GM12801 (cell line): Measurements from ENCODE around the gene RRBP1.

Experiments
- TF ChIP-seq, protein P1 (sequence below): IDR thresholded peaks from one replicate; pipeline ENCODE4 v1.5.1; 2011; ENCODE audit warnings: control low read depth; ENCODE audit not compliant: insufficient read length; ENCODE audit errors: extremely low read depth

RRBP1 gene

GRCh38 chr20:17673084-17673483, 9.0 kb downstream of the RRBP1 start:
- TF ChIP-seq, protein P1, sequence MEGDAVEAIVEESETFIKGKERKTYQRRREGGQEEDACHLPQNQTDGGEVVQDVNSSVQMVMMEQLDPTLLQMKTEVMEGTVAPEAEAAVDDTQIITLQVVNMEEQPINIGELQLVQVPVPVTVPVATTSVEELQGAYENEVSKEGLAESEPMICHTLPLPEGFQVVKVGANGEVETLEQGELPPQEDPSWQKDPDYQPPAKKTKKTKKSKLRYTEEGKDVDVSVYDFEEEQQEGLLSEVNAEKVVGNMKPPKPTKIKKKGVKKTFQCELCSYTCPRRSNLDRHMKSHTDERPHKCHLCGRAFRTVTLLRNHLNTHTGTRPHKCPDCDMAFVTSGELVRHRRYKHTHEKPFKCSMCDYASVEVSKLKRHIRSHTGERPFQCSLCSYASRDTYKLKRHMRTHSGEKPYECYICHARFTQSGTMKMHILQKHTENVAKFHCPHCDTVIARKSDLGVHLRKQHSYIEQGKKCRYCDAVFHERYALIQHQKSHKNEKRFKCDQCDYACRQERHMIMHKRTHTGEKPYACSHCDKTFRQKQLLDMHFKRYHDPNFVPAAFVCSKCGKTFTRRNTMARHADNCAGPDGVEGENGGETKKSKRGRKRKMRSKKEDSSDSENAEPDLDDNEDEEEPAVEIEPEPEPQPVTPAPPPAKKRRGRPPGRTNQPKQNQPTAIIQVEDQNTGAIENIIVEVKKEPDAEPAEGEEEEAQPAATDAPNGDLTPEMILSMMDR = no peak

GRCh38 chr20:17671565-17671964, 10.5 kb downstream of the RRBP1 start:
- TF ChIP-seq, protein P1 = no peak

DNA sequence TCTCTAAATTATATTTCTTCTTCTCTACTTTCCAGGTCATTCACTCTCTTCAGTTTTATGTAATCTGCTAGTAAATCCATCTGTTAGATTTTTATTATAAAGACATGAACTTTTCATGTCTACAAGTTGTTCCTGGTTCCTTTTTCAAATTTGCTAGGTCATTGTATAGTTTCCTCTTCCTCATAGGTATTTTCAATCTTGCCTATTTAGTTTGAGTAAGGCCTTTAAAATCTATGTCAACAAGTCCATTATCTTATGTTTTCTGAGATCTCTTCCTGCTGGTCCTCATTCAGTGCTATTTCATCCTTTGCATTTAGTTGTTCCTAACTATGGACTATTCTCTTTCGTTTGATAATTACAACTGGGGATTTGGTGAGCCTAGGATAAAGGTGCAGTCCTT, 11.0 kb downstream of the RRBP1 start:
- TF ChIP-seq, protein P1 = no peak

DNA sequence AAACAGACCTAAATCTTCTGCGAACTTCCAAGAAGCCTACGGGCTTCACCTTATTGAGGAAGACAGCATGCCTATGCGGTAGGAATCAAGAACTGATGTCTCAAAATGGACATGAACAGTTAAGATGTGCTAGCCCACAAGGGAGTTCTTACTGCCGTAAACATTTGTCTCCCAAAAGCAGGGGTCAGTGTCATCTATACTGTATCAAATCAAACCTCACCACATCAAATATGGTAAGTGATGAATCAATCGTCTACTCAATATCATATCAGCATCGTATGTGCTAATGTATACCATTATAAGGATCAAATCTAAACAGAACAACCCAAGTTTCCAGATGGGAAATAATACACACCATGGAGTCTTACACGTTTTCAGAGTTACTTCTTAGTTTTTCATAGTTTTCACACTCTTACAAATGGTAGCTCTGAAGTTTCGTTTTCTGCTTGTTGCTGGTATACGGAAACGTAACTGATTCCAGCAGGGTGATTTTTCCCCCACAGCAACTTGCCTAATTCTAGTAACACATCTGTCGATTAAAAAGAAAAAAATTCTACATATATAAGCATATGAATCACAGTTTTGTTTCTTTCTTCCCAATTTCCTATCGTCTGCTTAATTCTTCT, 12.6 kb downstream of the RRBP1 start:
- TF ChIP-seq, protein P1 = no peak

DNA sequence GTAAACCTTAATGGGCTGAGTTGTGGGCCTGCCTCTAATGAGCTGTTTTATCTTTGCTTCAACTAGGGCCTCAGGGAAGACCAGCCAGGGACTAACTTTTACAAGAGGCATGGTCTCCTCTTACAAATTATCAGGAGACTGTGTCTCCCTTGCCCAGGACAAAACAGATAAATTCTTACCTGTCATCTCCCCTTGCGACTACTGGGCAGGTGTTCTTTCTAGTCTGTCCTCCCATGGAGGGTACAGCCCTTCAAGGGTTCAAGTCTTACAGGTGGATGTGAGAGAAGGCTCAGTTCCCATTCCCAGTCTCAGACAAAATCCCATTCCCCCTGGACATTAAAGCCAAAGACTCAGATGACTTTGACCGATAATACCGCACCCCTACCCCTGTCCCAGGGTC, 13.6 kb downstream of the RRBP1 start:
- TF ChIP-seq, protein P1 = no peak

- TF ChIP-seq, protein P1 = no peak
Measured at GRCh38 chr20:17667445-17667844, 14.6 kb downstream of the RRBP1 start.

DNA sequence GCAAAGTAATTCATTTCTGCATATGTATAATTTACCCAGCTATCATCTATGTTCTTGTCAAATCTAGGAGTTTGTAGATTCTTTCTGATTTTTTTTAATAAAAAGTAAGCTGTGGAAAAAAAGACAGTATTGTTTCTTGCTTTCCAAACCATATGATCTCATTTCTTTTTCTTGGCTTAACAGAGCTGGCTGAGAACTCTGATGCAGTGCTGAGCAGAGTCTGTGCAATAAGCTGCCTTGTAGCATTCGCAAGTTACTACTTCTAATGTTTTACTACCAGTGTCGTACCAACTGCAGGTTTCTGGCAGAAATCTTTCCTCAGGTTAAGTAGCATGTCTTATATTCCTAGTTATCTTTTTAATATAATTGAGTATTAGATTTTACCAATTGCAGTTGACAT, 15.6 kb downstream of the RRBP1 start:
- TF ChIP-seq, protein P1 = no peak
